ENCODE measurements around the gene COPZ1.
"Not testable (repeated sequence)": the region's sequence is repeated elsewhere in the genome, so short reads cannot be mapped to it uniquely, and the experiment has no call there.

Gene COPZ1

DNA sequence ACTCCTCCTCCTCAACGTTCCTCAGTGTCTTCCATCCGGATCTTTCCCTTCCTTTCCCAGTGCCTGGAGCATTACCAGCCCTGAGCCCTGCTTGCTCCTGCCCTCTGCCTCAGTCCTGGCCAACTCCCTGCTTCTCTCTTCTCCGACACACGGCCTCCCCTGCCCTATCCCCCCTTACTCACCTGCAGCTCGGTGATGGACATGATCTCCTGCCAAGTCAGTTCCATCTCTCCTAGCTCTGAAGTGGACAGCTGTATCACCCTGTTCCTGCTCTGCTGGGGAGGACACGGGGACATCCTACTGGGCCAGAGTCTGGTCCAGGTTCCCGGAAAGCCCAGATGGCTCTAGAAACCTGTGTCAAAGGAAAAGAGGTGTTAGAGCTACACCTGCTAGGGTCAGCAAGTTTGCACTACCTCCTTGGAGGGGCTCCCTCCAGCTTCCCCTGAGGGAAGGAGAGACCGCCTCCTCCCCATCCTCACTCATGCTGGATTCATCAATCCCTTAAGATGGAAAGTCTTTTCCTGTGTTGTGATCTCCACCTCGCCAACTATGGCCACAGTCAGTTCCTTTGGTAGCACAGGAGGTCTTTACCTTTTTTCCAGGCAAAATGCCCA is 29.9 kb upstream of the COPZ1 start:
- no peak for FAIRE-seq

DNA sequence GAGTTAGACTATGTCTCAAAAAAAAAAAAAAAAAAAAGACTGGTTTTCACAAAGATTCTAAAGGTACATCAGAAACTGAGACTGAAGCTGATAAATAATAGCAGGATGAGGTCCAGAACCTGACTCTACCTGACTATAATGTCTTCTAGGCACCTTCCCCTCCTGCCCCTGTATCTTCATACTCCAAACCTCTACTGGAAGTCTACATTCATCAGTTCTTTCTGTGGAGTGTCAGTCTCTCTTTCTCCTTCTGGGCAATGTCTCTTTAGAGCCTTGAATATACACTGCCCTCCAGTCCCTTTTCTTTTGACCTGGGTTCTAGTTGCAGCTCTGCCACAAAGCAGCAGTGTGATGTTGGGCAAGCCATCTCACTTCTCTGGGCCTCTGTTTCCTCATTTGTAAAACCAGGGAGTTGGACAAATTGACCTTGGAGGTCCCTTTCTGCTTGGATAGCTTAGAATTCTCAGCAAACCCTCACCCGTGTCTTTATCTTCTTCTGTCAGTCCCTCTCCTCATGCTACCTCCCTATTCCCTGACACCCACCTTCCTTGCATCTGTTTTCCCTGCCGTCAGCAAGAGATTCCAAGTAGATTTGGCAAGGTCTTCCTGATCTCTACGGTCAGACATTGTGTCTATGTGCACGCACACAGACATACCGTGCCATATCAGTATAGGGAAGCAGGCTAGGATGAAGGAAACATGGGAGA is 28.4 kb upstream of the COPZ1 start:
- no peak for FAIRE-seq

DNA sequence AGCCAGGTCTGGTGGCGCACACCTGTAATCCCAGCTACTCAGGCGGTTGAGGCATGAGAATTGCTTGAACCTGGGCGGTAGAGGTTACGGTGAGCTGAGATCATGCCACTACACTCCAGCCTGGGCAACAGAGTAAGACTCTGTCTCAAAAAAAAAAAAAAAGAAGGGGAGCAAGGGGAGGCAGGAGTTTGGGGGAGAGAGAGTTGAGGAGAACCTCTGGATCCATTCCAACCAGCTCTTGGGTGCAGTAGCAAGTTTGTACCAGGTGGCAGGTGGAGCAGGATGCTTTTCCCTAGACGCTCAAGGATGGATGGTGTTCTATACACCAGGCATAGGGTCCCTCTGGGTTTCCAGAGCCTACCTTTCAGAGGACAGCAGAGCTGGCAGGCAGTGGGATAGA is 26.0 kb upstream of the COPZ1 start:
- no peak for FAIRE-seq

DNA sequence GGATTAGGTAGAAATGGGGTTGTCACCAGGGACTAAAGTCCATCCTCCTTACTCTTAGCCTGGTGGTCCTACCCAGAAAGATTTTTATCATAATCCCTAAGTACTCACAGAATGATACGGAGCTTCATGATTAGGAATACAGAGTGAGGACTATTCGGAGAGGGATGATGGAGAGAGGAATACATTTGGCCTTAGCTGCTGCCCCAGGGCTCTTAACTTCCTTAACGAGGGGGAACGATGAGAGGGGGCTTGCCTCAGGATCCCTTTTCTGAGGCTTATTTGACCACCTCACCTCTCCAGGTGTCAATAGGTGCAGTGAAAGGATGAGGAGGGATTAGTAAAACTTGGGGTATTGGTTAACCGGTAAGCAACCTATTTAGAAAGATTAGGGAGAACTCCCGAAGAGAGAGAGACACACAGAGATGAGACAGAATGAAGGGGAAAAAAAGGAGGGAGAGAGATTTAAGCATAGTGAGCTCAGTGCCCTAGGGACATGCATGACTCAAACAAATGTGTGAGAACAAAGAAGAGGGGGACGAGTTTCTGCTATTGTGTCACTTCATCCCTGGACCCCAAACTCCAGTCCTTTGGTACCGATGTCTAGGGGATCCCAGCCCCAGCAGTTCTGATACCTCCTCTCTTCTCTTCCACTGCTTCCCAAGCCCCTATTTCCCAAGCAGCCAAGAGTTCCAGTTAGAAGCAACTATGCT is 25.3 kb upstream of the COPZ1 start:
- no peak for FAIRE-seq

DNA sequence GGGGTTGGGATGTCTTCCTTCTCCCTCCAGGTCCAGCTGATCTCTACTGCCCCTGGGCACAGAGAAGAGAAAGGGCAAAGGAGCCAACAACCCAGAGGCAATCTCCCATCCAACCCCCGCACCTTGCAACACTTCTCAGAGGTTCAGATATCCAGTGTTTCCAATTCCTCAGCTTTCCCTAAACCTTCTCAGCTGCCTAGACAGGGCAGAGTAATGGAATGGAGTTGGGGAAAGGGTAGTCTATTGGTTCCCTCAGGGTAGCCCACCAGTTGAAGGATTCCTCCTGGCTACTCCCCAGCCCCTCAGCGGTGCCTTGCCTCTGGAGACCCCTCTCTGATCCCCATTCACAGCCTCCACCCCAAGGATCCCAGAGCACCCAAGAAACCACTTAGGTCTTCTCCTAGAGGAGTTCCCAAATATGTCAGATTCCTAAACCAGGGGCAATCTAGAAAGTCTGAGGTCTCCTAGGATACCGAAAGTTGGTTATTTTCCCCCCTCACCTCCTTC is 24.7 kb upstream of the COPZ1 start:
- FAIRE-seq, result no peak

GRCh38 chr12:54300732-54301427 is 24.1 kb upstream of the COPZ1 start, which contains the start of gene NFE2:
TSS of gene NFE2 (minus strand) at chr12:54301015. CDS start at chr12:54295248, 5,767 bp downstream.
- FAIRE-seq, result no peak

- no peak for FAIRE-seq
Measured at GRCh38 chr12:54301428-54302048, 23.4 kb upstream of the COPZ1 start.

- FAIRE-seq, result no peak
Measured at GRCh38 chr12:54303640-54304039, 21.3 kb upstream of the COPZ1 start.

DNA sequence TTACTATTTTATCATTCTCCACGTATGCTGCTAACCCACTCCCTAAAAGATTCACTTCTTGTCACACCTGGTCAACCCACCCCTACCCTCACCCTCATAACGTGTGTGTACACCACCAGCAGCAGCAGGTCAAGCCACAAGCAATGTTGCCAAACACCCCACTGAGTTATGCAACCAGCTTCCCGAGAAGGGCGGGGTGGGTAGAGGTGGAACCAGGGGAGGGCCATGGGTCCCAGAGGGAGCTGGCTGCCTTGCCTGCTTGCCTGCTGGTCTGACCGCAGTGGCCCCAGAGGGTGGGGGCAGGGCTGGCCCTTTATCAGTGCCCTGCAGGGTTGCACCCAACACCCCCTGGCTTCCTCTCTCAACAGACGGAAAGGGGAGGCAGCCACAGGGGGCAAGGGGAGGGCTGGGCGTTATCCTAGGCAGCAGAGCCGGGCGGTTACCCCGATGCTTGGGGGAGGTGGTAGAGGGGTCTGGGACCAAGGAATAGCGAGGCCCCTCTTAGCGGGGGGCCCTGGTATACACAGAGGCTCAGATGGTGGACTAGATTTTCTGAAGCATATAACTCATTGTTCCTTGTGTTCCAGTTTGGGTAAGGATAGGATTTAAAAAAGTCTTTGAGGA is 20.6 kb upstream of the COPZ1 start:
- no peak for FAIRE-seq

DNA sequence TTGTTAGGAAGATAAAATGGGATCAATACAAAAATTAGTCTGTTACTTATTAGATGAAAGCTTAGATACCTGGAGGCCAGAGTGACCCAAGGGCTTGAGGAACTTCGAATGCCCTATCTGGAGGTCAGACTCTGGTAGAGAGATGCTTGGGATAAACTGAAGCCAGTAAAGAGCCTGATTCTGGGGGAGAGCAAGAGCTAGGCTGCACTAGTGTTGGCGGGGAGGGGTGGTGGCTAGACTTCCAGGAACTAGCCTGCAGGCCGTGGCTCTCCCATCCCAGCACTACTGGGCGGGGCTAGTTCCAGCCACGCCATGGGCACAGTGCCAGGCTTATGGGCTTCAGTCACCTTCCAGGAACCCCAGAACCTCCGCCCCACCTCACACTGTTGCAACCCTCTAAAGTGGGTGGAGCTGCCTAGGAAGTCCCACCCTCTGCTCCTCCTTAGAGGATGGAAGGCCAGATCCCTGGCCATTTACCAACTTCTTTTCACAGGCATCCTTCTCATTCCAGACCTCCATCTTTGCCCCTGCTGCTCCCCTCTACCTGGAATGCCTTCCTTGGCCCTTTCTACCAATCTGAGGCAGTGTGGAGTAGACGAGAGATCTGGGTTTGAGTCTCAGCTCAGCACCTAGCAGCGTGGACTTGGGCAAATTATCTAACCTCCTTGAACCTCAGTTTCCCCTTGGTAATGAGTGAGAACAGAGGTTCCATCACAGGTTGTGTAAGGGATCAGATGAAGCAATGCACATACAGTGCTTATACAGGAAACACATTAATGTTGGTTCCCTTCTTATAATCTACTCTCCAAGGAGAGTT is 17.8 kb upstream of the COPZ1 start:
- FAIRE-seq, result no peak

GRCh38 chr12:54311051-54311450 is 13.9 kb upstream of the COPZ1 start:
- FAIRE-seq, result no peak

GRCh38 chr12:54312309-54312708 is 12.6 kb upstream of the COPZ1 start:
- not testable (repeated sequence) for FAIRE-seq

- FAIRE-seq, result no peak
Measured at GRCh38 chr12:54321363-54321762, 3.6 kb upstream of the COPZ1 start.

DNA sequence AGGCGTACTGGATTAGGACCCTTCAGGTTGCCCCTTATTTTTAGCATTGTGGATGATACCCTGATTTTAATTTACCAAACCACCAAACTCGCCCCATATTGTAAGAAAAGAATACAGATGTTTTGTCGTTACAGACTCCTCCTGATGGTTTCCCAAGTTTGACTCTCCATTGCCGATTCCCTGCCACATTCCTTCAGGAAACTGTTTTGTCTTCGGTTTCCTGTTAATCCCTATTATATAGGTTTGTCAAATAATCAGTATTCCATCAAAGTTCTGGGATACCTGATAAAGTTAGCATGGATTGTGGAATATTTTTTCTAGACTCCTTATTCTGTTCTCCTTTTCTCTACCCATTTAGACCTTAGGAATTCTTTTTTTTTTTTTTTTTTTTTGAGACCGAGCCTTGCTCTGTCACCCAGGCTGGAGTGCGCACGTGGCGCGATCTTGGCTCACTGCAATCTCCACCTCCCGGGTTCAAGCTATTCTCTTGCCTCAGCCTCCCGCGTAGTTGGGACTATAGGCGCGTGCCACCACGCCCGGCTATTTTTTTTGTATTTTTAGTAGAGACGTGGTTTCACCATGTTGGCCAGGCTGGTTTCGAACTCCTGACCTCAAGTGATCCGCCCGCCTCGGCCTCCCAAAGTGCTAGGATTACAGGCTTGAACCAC is 645 bp downstream of the COPZ1 start:
- FAIRE-seq, result not testable (repeated sequence)

- no peak for FAIRE-seq
Measured at GRCh38 chr12:54328595-54329337, 3.8 kb downstream of the COPZ1 start.

- no peak for FAIRE-seq
Measured at GRCh38 chr12:54329759-54330158, 4.8 kb downstream of the COPZ1 start.

DNA sequence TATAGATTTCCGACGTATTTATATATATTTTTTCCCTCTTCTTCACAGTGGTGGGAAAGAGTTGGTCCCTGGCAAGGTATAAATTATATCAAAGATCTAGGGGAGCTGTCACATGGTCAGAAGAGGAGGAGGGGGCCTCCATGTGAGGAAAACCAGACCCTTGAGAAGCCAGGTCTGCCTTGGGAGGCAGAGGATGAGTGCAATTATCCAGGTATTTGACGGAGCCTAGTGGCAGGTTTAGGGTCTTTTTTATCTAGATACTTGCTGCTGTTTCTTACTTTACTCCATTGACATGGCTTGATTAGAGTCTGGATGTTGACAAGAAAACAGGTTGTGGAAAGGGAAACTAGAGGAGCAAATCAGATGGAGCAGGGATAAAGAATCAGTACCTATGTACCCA is 5.5 kb downstream of the COPZ1 start:
- no peak for FAIRE-seq

DNA sequence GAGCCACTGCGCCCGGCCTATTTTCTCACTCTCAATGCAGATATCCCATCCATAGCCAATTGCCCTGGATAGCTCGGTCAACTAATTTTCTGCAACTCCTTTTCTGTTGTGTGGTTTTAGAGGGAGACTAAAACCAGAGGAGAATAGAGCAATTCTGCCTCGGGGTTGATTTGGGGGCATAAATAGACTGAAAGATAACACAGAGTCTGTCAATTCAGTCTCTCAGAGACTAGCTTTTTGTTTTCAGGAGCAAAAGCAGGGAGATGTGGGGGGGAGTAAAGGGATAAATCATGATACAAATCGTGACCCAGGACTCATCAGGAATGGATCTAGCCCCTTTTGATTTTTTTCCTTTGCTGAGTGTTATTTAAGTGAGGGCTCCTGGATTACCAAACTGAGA is 6.5 kb downstream of the COPZ1 start:
- no peak for FAIRE-seq

- no peak for FAIRE-seq
Measured at GRCh38 chr12:54333420-54334034, 8.6 kb downstream of the COPZ1 start.

Measured in endometrium (tissue), 2 donors.